ENCODE measurements around the gene KLHL11. TPM values are rescaled to one million over a fixed set of nuclear protein-coding genes. Genes with fewer than 3 reads are reported as not detected.
"Not testable (repeated sequence)": the region's sequence is repeated elsewhere in the genome, so short reads cannot be mapped to it uniquely, and the experiment has no call there.

KLHL11 gene
- total RNA-seq, 1 experiment from 2014 or later: 14.5 TPM

- H4K20me1 ChIP-seq (ENCODE audit: insufficient read depth): peaks cover 33% of the 10 kb centered on the region
Observed at GRCh38 chr17:41848788-41849187, 16.4 kb downstream of the KLHL11 start.

DNA sequence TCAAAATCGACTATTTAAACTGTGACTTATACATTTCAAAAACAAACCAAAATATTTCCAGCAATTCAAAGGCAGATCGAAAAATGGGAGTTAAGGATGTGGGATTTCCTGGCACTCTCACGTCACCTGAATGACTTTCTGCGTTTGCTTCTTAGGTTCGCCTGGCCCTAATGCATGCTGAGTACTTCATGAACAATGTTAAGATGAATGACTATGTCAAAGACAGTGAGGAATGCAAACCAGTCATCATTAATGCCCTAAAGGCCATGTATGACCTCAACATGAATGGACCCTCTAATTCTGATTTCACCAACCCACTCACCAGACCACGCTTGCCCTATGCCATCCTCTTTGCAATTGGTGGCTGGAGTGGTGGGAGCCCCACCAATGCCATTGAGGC lies 20.3 kb downstream of the KLHL11 start:
- H3K36me3 ChIP-seq (ENCODE audit: low read depth): no peaks in the 10 kb centered on the region
- H3K79me2 ChIP-seq (ENCODE audit: low read depth): peaks cover 12% of the 10 kb centered on the region; the same call in 1 of the 2 replicates
- peaks cover 8% of the 10 kb centered on the region; the same call in 1 of the 2 replicates for H3F3A ChIP-seq (ENCODE audit: insufficient read depth, low read depth)
- TF ChIP-seq EZH2 (IDR thresholded peaks at IDR 0.05; ENCODE audit: low read depth): no peak
- TF ChIP-seq, protein P1, sequence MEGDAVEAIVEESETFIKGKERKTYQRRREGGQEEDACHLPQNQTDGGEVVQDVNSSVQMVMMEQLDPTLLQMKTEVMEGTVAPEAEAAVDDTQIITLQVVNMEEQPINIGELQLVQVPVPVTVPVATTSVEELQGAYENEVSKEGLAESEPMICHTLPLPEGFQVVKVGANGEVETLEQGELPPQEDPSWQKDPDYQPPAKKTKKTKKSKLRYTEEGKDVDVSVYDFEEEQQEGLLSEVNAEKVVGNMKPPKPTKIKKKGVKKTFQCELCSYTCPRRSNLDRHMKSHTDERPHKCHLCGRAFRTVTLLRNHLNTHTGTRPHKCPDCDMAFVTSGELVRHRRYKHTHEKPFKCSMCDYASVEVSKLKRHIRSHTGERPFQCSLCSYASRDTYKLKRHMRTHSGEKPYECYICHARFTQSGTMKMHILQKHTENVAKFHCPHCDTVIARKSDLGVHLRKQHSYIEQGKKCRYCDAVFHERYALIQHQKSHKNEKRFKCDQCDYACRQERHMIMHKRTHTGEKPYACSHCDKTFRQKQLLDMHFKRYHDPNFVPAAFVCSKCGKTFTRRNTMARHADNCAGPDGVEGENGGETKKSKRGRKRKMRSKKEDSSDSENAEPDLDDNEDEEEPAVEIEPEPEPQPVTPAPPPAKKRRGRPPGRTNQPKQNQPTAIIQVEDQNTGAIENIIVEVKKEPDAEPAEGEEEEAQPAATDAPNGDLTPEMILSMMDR (conservative IDR thresholded peaks at IDR 0.05): no peak
- no peak overlapping the region for H3K27ac ChIP-seq
- intact Hi-C loops (cut with micrococcal nuclease; ENCODE audit: unreplicated experiment): no loop called here
- H3K9me2 ChIP-seq (ENCODE audit: insufficient read depth): no peaks in the 10 kb centered on the region
- ChIA-PET POLR2A (ENCODE audit: unreplicated experiment) (no interaction called here), CTCF (no interaction called here)
- no TSS peak for BruUV-seq (replicated peaks)
- H3K4me3 ChIP-seq: no peak overlapping the region
- no peak for DNase-seq
- no peaks in the 10 kb centered on the region for H3K4me1 ChIP-seq (replicated peaks; ENCODE audit: insufficient read depth)
- no peak overlapping the region for H2AFZ ChIP-seq
- no peaks in the 10 kb centered on the region for H3K27me3 ChIP-seq (ENCODE audit: insufficient read depth, low read depth)
- H3K9me3 ChIP-seq (ENCODE audit: insufficient read depth, low read depth): no peaks in the 10 kb centered on the region
- H4K20me1 ChIP-seq (ENCODE audit: insufficient read depth): peaks cover 20% of the 10 kb centered on the region
- no peak overlapping the region for H3K4me2 ChIP-seq

More at GRCh38 chr17:41848788-41849187, 16.4 kb downstream of the KLHL11 start:
- TF ChIP-seq, protein P1 (conservative IDR thresholded peaks at IDR 0.05): no peak
- no peak for TF ChIP-seq EZH2 (IDR thresholded peaks at IDR 0.05; ENCODE audit: low read depth)
- H3K27me3 ChIP-seq (ENCODE audit: insufficient read depth, low read depth): no peaks in the 10 kb centered on the region
- H3F3A ChIP-seq (ENCODE audit: insufficient read depth, low read depth): peaks cover 8% of the 10 kb centered on the region; the same call in 1 of the 2 replicates
- H3K4me2 ChIP-seq: no peak overlapping the region
- H3K4me3 ChIP-seq: no peak overlapping the region
- H3K9me2 ChIP-seq (ENCODE audit: insufficient read depth): no peaks in the 10 kb centered on the region
- H3K27ac ChIP-seq: no peak overlapping the region
- no peak for DNase-seq
- BruUV-seq (replicated peaks): no TSS peak
- intact Hi-C loops (cut with micrococcal nuclease; ENCODE audit: unreplicated experiment): no loop called here
- peaks cover 39% of the 10 kb centered on the region for H3K79me2 ChIP-seq (ENCODE audit: low read depth)
- ChIA-PET POLR2A (ENCODE audit: unreplicated experiment) (no interaction called here), CTCF (no interaction called here)
- peaks cover 4% of the 10 kb centered on the region; the same call in 1 of the 2 replicates for H3K36me3 ChIP-seq (ENCODE audit: low read depth)
- H3K9me3 ChIP-seq (ENCODE audit: insufficient read depth, low read depth): no peaks in the 10 kb centered on the region
- H3K4me1 ChIP-seq (replicated peaks; ENCODE audit: insufficient read depth): no peaks in the 10 kb centered on the region
- H2AFZ ChIP-seq: no peak overlapping the region

DNA sequence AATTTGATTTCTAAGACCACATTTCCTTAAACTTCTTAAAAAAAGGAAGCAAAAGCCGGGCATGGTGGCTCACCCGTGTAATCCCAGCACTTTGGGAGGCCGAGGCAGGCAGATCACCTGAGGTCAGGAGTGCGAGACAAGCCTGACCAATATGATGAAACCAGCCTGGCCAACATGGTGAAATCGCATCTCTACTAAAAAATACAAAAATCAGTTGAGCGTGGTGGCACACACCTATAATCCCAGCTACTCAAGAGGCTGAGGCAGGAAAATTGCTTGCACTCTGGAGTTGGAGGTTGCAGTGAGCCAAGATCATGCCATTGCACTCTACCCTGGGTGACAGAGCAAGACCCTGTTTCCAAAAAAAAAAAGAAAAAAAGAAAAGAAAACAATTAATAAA lies 24.4 kb downstream of the KLHL11 start:
- H3K9me3 ChIP-seq (ENCODE audit: insufficient read depth, low read depth); H4K20me1 ChIP-seq (ENCODE audit: insufficient read depth); CTCF ChIA-PET; H3K4me3 ChIP-seq; intact Hi-C loops (cut with micrococcal nuclease; ENCODE audit: unreplicated experiment); H2AFZ ChIP-seq; H3F3A ChIP-seq (ENCODE audit: insufficient read depth, low read depth); H3K27me3 ChIP-seq (ENCODE audit: insufficient read depth, low read depth); POLR2A ChIA-PET (ENCODE audit: unreplicated experiment); H3K79me2 ChIP-seq (ENCODE audit: low read depth); H3K4me2 ChIP-seq; H3K36me3 ChIP-seq (ENCODE audit: low read depth); H3K9me2 ChIP-seq (ENCODE audit: insufficient read depth); BruUV-seq (replicated peaks); H3K4me1 ChIP-seq (replicated peaks; ENCODE audit: insufficient read depth); H3K27ac ChIP-seq; DNase-seq: not testable (repeated sequence)

GRCh38 chr17:41839448-41839847 lies 25.8 kb downstream of the KLHL11 start:
- H3K27me3 ChIP-seq (ENCODE audit: insufficient read depth, low read depth); H3K9me3 ChIP-seq (ENCODE audit: insufficient read depth, low read depth); DNase-seq; intact Hi-C loops (cut with micrococcal nuclease; ENCODE audit: unreplicated experiment); H3K9me2 ChIP-seq (ENCODE audit: insufficient read depth); CTCF ChIA-PET; H4K20me1 ChIP-seq (ENCODE audit: insufficient read depth); H3K4me3 ChIP-seq; POLR2A ChIA-PET (ENCODE audit: unreplicated experiment); BruUV-seq (replicated peaks); H2AFZ ChIP-seq; H3K36me3 ChIP-seq (ENCODE audit: low read depth); H3F3A ChIP-seq (ENCODE audit: insufficient read depth, low read depth); H3K27ac ChIP-seq; H3K79me2 ChIP-seq (ENCODE audit: low read depth); H3K4me2 ChIP-seq: not testable (repeated sequence)
- peaks cover 11% of the 10 kb centered on the region for H3K4me1 ChIP-seq (replicated peaks; ENCODE audit: insufficient read depth)

All from PC-9 (cell line).